ENCODE results near the gene DNAI1. TPM values are rescaled to one million over a fixed set of nuclear protein-coding genes. Genes with fewer than 3 reads are reported as not detected.

DNAI1 gene
- polyA plus RNA-seq, 1 of the 3 experiments (the other 2 are of a cell fraction) = 0.46 TPM

GRCh38 chr9:34450644-34451043 lies 8.0 kb upstream of the DNAI1 start (continued):
- no peak for TF ChIP-seq SMC3 (IDR thresholded peaks at IDR 0.05; ENCODE audit: low read depth, low read length)
- TF ChIP-seq PBX3 (IDR thresholded peaks at IDR 0.05) = no peak
- TF ChIP-seq GABPA (IDR thresholded peaks at IDR 0.05; ENCODE audit: low read depth) = no peak
- no peak for TF ChIP-seq EP300 (IDR thresholded peaks at IDR 0.05; ENCODE audit: borderline replicate concordance in 1 of 2, low read depth in 1 of 2, low read length in 1 of 2)
- no peak for TF ChIP-seq TAF1 (IDR thresholded peaks at IDR 0.05; ENCODE audit: borderline replicate concordance, low read depth, low read length)
- TF ChIP-seq RXRA (IDR thresholded peaks at IDR 0.05; ENCODE audit: borderline replicate concordance, low read depth) = no peak
- no peak for TF ChIP-seq GATA2 (CRISPR knock-in tag; IDR thresholded peaks at IDR 0.05)
- TF ChIP-seq USF2 (IDR thresholded peaks at IDR 0.05; ENCODE audit: borderline replicate concordance, low read depth, low read length) = no peak
- TF ChIP-seq ZBTB33 (IDR thresholded peaks at IDR 0.05; ENCODE audit: borderline replicate concordance, low read depth) = no peak
- no peak for TF ChIP-seq CTCF (IDR thresholded peaks at IDR 0.05)

GRCh38 chr9:34451135-34451534 lies 7.5 kb upstream of the DNAI1 start:
- ChIA-PET CTCF (interaction anchor here (0.6 to 3.4 kb wide), 10 partner anchors 10 to 141 kb away, joined by 3 to 10 read pairs (median 4); no protein-coding TSS in a partner anchor), POLR2A (no interaction called here)
- no peak overlapping the region for H3K27ac ChIP-seq (ENCODE audit: low read depth in 2 of 2, low read length in 1 of 2)
- H3K9ac ChIP-seq = no peak overlapping the region
- H3K27me3 ChIP-seq (ENCODE audit: insufficient read depth) = no peaks in the 10 kb centered on the region
- H3K4me2 ChIP-seq = no peak overlapping the region
- no peak overlapping the region for H2AFZ ChIP-seq (ENCODE audit: low read depth)
- peaks cover 95% of the 10 kb centered on the region for H4K20me1 ChIP-seq (ENCODE audit: insufficient read depth)
- no peak for DNase-seq
- H3K36me3 ChIP-seq (replicated peaks in 1 of 2; ENCODE audit: control insufficient read depth in 1 of 2, insufficient read depth in 2 of 2, low read length in 1 of 2) = no peaks in the 10 kb centered on the region
- no peak overlapping the region for H3K4me3 ChIP-seq (ENCODE audit: low read depth in 2 of 2, low read length in 1 of 2)
- no peaks in the 10 kb centered on the region for H3K9me3 ChIP-seq
- H3K4me1 ChIP-seq (ENCODE audit: control insufficient read depth in 1 of 2, insufficient read depth in 2 of 2, low read depth in 1 of 2, low read length in 1 of 2) = peaks cover 7 to 12% of the 10 kb centered on the region in 2 experiments; a peak in 2 of 4 replicates
- no peaks in the 10 kb centered on the region for H3F3A ChIP-seq (replicated peaks; ENCODE audit: insufficient read depth)
- no peaks in the 10 kb centered on the region for H3K9me2 ChIP-seq
- WGBS (ENCODE audit: low lambda C conversion rate) = 100% methylated on average over 2 of the region's 2 CpGs
- peaks cover 90% of the 10 kb centered on the region for H3K79me2 ChIP-seq (ENCODE audit: insufficient read depth)
- TF ChIP-seq MEF2A (IDR thresholded peaks at IDR 0.05; ENCODE audit: borderline replicate concordance, low read depth) (no peak), FOXM1 (IDR thresholded peaks at IDR 0.05; ENCODE audit: low read depth) (no peak)
